Panc1 (cell line): ENCODE results near the gene NTRK3.

Experiments
- POLR2AphosphoS5 ChIP-seq: IDR thresholded peaks from 2 replicates; pipeline ENCODE4 v1.6.1; 2012; ENCODE audit warnings: mild to moderate bottlenecking, low read depth, low read length, moderate library complexity
- SIN3A ChIP-seq: IDR thresholded peaks from 2 replicates; pipeline ENCODE4 v1.6.1; 2012; ENCODE audit warnings: low read depth, mild to moderate bottlenecking, low read length, moderate library complexity, borderline replicate concordance; ENCODE audit not compliant: insufficient read depth
- TCF7L2 ChIP-seq: IDR thresholded peaks from 2 replicates; pipeline ENCODE4 v1.6.1; 2011; ENCODE audit warnings: mild to moderate bottlenecking, low read depth, low read length, inconsistent platforms
- TF ChIP-seq, protein P1 (sequence below): fragments of 450-650 bp; IDR thresholded peaks from 2 replicates; pipeline ENCODE4 v1.5.1; 2017; ENCODE audit warnings: mild to moderate bottlenecking
- TF ChIP-seq, protein P2 (sequence below), 2 experiments: IDR thresholded peaks; 2 replicates each; pipeline ENCODE4 v1.6.1; 2011 to 2012; ENCODE audit warnings: low read depth in 2 of 2, control low read depth in 1 of 2, low read length in 1 of 2, mild to moderate bottlenecking in 1 of 2, moderate library complexity in 1 of 2; ENCODE audit not compliant: insufficient read depth in 1 of 2

DNA sequence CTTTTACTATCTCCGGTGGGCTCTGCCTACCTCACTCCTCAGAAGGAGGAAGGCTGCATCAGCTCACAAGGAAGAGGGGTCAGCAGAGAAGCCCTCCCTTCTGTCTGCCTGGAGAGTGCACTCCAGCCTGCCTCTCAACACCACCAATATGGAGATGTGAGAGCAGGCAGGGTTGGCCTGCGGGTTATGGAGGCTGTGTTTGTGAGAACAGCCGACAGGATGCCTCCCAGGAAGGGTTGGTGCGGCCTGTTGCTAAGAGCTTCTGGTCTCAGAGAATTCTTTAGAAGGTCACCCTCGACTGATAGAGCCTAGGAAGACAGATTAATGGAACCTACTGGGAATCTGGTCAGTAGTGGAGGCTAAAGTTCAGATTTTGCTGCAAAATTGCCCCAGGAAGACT, 326.1 kb downstream of the NTRK3 start:
- TF ChIP-seq, protein P1, sequence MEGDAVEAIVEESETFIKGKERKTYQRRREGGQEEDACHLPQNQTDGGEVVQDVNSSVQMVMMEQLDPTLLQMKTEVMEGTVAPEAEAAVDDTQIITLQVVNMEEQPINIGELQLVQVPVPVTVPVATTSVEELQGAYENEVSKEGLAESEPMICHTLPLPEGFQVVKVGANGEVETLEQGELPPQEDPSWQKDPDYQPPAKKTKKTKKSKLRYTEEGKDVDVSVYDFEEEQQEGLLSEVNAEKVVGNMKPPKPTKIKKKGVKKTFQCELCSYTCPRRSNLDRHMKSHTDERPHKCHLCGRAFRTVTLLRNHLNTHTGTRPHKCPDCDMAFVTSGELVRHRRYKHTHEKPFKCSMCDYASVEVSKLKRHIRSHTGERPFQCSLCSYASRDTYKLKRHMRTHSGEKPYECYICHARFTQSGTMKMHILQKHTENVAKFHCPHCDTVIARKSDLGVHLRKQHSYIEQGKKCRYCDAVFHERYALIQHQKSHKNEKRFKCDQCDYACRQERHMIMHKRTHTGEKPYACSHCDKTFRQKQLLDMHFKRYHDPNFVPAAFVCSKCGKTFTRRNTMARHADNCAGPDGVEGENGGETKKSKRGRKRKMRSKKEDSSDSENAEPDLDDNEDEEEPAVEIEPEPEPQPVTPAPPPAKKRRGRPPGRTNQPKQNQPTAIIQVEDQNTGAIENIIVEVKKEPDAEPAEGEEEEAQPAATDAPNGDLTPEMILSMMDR: no peak
- TF ChIP-seq, protein P2, sequence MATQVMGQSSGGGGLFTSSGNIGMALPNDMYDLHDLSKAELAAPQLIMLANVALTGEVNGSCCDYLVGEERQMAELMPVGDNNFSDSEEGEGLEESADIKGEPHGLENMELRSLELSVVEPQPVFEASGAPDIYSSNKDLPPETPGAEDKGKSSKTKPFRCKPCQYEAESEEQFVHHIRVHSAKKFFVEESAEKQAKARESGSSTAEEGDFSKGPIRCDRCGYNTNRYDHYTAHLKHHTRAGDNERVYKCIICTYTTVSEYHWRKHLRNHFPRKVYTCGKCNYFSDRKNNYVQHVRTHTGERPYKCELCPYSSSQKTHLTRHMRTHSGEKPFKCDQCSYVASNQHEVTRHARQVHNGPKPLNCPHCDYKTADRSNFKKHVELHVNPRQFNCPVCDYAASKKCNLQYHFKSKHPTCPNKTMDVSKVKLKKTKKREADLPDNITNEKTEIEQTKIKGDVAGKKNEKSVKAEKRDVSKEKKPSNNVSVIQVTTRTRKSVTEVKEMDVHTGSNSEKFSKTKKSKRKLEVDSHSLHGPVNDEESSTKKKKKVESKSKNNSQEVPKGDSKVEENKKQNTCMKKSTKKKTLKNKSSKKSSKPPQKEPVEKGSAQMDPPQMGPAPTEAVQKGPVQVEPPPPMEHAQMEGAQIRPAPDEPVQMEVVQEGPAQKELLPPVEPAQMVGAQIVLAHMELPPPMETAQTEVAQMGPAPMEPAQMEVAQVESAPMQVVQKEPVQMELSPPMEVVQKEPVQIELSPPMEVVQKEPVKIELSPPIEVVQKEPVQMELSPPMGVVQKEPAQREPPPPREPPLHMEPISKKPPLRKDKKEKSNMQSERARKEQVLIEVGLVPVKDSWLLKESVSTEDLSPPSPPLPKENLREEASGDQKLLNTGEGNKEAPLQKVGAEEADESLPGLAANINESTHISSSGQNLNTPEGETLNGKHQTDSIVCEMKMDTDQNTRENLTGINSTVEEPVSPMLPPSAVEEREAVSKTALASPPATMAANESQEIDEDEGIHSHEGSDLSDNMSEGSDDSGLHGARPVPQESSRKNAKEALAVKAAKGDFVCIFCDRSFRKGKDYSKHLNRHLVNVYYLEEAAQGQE (IDR thresholded peaks at IDR 0.05; ENCODE audit: insufficient read depth in 1 of 2, low read depth in 2 of 2, low read length in 1 of 2): no peak
- no peak for TF ChIP-seq SIN3A
- TF ChIP-seq POLR2AphosphoS5: no peak
- TF ChIP-seq TCF7L2: no peak
